Measurements from ENCODE around the gene KITLG. TPM values are rescaled to one million over a fixed set of nuclear protein-coding genes. Genes with fewer than 3 reads are reported as not detected.

The KITLG gene
- total RNA-seq, 2 donors from 2014 or later, result 3.5 to 9.6 TPM

- no peak overlapping the region for H3K27ac ChIP-seq
- no peaks in the 10 kb centered on the region for H3K4me1 ChIP-seq
- TF ChIP-seq CTCF (IDR thresholded peaks at IDR 0.05), result no peak
- H3K36me3 ChIP-seq, result no peaks in the 10 kb centered on the region
- H3K9me3 ChIP-seq, result no peaks in the 10 kb centered on the region
- no peak for DNase-seq (ENCODE audit: low spot score)
- no peak overlapping the region for H3K4me3 ChIP-seq
- H3K27me3 ChIP-seq, result no peaks in the 10 kb centered on the region
Measured at GRCh38 chr12:88546226-88546625, 34.0 kb downstream of the KITLG start.

- no peak for TF ChIP-seq CTCF (IDR thresholded peaks at IDR 0.05)
- no peak overlapping the region for H3K27ac ChIP-seq
- H3K4me3 ChIP-seq, result no peak overlapping the region
- no peaks in the 10 kb centered on the region for H3K36me3 ChIP-seq
- no peak for DNase-seq (ENCODE audit: low spot score)
- H3K9me3 ChIP-seq, result no peaks in the 10 kb centered on the region
- no peaks in the 10 kb centered on the region for H3K4me1 ChIP-seq
- H3K27me3 ChIP-seq, result no peaks in the 10 kb centered on the region
Measured at GRCh38 chr12:88544991-88545980, 35.0 kb downstream of the KITLG start.

GRCh38 chr12:88539893-88540292 is 40.4 kb downstream of the KITLG start:
- DNase-seq (ENCODE audit: low spot score), result no peak
- Histone ChIP-seq H3K36me3 (no peaks in the 10 kb centered on the region), H3K27me3 (no peaks in the 10 kb centered on the region), H3K27ac (no peak overlapping the region), H3K9me3 (no peaks in the 10 kb centered on the region), H3K4me3 (no peak overlapping the region), H3K4me1 (no peaks in the 10 kb centered on the region)
- no peak for TF ChIP-seq CTCF (IDR thresholded peaks at IDR 0.05)

- H3K4me1 ChIP-seq, result no peaks in the 10 kb centered on the region
- no peak overlapping the region for H3K27ac ChIP-seq
- H3K4me3 ChIP-seq, result no peak overlapping the region
- no peaks in the 10 kb centered on the region for H3K27me3 ChIP-seq
- H3K9me3 ChIP-seq, result no peaks in the 10 kb centered on the region
- no peaks in the 10 kb centered on the region for H3K36me3 ChIP-seq
- TF ChIP-seq CTCF (IDR thresholded peaks at IDR 0.05), result no peak
- no peak for DNase-seq (ENCODE audit: low spot score)
Measured at GRCh38 chr12:88538697-88539096, 41.6 kb downstream of the KITLG start.

- Histone ChIP-seq H3K4me1 (no peaks in the 10 kb centered on the region), H3K4me3 (no peak overlapping the region), H3K9me3 (no peaks in the 10 kb centered on the region), H3K27me3 (no peaks in the 10 kb centered on the region), H3K27ac (no peak overlapping the region), H3K36me3 (no peaks in the 10 kb centered on the region)
- no peak for DNase-seq (ENCODE audit: low spot score)
- TF ChIP-seq CTCF (IDR thresholded peaks at IDR 0.05), result no peak
Measured at GRCh38 chr12:88538250-88538649, 42.0 kb downstream of the KITLG start.

Data from right atrium auricular region (tissue), 2 donors.